NCI-H1694 (cell line): ENCODE measurements around the gene MAP4K5.
"Not testable (repeated sequence)": the region's sequence is repeated elsewhere in the genome, so short reads cannot be mapped to it uniquely, and the experiment has no call there.

Experiments
- DNase-seq: peaks from one replicate; lab custom pipeline; 2025; lab: John Stamatoyannopoulos, UW

MAP4K5 gene

DNA sequence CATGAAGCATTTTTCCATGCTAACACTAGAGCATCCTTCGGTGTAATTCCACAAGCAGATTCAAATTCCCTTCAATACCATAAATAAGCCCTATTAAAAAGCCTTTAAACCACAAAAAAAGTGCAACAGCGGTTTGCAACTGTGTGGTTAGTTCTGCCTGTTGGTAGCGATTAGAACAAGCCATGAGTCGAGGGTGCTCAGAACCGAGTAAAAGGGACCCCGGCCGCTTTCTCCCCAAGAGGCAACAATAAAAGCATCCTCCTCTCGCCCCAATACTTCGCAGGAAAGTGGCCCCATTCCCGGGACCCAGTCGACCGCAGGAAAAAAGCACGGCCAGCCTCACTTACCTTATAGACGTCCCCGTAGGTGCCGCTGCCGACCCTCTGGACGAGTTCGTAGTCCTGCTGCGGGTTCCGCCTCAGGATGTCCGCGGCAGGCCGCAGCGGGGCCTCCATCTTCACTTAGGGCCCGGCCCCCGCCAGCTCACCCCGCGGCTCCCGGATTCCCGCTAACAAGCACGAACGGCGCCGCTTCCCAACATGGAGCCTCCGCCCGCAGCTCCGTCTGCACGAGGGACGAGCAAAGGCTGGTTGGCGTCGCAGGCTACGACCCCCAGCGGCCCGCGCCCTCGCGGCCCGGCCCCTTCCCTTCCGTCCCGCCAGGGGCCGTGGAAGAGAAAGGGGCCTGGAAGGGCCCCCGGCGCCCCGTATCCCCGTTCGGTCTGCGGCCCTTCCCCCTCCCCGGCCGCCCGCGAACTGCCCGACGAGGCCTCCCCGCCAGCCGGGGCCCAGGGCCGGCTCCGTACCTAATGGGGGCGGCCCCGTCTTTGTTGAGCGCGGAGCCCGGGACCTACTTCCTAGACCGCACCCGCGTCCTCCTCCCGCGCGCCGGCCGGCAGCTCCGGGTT lies 521 bp downstream of the MAP4K5 start:
- no peak for DNase-seq

DNA sequence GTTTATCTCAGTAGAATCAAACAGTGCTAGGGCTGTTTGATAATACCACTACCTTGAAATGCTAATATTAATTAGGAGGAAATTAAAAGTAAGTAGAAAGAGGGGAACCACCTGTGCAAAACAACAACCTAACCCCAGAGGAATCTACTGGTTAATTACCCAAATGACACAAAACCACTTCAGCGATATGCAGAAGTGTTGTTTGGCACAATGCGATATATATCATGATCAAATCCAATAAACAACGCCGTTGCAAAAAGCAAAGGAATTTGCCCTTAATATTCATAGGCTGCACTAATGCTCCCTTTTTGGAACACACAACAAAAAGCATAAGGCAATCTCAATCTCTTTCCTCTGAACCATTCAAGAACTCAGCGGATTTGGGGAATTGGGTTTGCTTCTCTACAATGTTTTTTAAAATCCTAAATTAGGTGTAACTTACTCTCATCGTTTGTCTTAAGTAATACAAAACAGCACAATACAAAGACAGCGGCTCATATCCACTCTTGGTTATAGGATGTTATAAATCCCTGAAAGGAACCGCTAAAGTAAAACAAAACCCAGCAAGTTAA lies 1.5 kb downstream of the MAP4K5 start:
- DNase-seq: no peak

DNA sequence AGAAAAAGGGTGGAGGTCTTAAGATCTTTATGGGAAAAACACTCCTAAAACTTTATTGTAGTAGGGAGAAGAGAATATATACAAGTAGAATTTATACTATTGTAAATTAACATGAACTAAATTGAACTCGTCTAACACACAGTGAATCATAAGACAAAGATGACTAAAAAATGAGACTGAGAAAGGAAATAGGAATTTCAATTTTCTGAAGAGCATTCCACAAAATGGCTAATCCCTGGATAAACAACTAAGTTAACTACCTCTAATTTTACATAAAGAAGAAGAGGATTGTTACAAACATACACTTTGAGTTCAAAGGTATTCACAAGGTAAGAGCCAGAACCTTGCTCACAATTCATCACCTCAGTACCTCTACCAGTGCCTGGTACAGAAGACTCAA lies 2.0 kb downstream of the MAP4K5 start:
- no peak for DNase-seq

DNA sequence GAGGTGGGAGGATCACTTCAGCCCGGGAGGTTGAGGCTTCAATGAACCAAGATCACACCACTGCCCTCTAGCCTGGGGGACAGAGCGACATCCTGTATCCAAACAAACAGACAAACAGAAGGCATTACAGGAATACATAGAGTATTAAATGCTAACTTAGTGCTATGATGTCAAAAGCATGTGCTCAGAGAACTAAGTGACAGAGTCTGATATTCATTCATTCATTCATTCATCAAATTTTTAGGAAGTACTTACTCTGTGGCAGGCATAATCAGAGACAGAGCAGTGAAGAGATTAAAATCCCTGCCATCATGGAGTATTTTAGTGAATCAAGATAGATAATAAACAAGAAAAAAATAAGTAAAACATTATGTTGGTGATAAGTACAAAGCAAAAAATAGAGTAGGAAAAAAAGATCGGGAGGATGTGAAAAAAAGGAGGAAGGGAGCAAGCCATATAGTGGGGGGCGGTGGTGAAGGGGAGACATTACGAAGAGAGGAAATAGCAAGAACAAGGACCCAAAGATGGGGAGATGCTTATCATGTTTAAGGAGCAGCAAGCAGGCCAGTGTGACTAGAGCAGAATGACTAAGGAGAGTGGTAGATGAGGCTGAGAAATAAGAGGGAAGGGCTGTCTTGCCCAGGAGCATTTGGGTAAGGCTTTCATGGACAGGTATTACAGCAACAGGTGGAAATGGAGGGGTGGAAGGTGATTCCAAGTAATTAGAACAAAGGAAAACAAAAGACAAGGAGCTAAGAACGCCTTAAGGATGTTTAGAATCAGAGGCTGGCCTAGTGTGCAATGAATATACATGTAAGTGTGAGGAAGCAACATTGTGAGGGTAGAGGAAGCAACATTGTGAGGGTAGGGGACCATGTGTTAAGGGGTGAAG lies 2.8 kb downstream of the MAP4K5 start:
- no peak for DNase-seq

DNA sequence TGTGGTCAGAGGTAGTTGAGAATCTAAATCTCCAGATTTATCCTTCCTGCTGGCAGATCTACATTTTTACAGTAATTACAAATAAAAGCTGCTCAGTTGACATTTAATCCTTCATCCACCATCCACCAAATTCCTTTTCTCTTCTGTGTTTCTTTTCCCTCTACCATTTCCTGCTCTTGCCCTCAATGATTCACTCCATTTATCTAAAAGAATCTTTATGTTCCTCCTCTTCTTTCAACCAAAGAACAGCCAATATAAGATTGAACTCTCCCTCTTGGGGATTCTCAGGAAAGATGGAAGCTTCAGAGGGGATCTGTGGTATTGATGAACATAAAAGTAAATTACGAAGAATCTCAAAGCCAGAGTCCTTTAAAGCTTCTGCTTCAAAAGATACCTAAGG lies 4.4 kb downstream of the MAP4K5 start:
- DNase-seq: no peak

DNA sequence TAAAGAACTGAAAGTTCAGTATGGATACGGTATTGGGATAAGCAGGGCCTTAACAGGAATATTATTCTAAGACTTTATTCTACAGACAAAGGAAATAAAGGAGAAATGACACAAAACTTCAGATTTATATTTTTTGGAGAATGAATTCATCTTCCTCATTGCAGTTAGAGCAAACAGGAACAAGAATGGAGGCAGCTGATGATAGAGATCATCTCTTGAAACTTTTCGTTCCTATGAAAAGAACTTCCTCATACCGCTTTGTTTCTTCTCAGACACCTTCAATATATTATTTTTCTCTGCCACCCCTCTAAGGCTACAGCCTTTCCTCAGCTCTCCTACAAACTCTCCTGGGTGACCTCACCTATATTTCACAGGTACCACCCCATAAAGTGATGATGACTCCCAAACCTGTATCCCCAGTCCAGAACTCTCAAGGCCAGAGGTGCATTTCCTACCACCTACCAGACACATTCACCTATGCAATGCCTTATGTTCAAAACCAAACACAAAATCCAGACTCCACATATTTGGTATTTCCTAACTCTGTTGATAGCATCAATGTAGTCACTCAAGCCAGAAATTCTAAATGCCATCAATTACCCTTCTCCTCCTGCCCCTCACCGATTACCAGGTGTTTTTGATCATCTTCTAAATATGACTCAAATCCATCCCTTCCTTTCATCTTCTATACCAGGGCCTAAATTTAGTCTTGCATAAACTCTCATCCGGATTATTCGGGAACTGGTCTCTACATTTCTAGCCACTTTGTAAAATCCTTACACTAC lies 7.4 kb downstream of the MAP4K5 start:
- DNase-seq: no peak

DNA sequence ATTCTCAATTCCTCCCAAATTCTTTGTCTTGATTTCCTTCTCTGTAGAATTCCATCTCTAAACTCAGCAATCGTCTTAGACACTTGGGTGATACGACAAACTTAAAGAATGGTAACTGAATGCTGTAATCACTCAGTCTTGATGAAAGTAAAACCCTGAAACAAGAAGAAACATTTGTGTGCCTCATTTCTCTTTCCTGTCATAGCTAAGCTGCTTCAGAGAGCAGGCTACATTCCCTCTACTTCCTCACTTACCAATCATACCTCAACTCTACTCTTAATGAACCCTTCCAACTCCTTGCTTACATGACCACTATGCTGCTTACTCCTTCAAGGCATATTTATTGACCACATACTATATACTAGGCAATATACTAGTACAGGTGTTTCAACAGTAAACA lies 8.3 kb downstream of the MAP4K5 start:
- no peak for DNase-seq

DNA sequence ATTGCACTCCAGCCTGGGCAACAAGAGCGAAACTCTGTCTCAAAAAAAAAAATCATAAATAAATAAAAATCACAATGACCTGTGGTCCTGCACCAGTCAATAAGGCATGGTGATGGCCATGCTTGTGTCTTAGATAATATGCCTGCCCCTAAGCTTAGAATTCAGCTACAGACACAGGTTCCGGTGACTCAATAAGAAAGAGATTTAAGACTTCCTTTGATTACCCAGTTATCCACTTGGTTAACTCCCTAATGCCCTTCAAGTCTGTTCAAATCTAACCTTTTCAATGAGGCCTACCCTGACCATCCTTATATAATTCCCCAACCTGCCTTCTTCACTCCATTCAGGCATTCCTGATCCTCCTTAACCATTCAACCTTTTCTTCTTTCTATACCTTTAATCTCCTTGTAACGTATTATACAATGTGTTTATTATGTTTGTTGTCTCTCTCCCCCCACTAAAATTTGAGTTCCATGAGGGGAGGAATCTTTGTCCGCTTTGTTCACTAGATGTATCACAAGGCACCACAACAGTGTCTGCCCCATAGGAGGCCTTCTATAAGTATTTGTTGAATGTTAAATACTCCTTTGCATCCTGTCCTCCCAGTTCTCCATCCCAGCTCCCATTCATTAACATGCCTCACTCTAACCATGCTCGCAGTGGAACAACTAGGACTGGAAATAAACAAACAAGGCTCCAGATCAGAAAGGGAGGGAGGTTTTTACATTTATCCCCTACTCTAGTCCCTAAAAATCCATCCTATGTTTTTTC lies 8.9 kb downstream of the MAP4K5 start:
- no peak for DNase-seq

DNA sequence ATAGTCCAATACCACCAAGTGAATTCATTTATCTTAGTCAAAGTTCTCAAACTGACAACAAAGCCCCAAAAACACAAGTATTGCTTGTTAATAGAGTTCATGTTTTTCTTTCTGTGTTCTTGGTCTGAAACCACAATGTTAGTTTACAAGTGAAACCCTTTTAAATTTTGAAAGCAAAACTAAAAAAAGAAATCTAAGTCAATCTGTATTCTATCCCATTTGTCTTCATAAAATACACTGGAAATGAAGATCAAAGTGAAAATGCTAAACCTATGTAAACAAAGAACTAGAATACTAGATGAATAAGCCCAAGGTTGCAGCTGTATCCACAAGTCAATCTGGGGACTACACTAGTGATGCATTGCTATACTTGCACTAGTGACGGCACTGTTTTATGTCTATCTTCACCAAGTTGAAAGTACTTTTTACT lies 10.4 kb downstream of the MAP4K5 start:
- no peak for DNase-seq

DNA sequence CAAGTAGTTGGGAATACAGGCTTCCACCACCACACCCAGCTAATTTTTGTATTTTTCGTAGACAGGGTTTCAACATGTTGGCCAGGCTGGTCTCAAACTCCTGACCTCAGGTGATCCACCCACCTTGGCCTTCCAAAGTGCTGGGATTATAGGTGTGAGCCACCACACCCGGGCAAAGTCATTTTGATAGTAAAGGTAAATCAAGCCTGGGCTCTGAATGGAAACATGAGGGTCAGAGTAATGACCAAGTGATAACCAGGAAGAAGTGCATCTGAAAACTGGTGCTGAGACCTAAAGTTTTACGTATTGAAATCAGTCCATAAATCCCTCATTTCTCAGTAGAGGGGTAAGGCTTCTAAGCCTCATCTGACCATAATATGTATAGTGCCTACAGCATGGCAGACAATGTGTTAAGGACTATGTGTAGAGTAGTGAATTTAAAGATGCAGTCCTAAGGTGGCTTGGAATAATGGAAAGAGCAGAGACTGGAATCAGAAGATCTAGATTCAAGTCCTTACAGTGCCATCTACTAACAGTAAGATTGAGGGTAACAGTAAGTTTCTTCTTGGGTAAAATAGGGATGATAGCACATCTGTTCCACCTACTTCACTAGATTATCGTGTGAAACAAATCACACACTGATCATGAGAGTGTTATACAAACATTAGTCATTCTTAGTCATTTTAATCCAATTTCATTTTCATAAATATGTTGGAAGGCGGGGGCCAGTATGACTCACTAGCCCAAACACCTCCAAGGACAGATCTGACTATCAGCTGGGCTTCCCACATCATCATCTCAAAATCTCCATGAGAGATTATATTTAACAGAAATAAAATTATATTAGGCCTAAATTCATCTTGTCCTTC lies 11.2 kb downstream of the MAP4K5 start:
- DNase-seq: no peak

DNA sequence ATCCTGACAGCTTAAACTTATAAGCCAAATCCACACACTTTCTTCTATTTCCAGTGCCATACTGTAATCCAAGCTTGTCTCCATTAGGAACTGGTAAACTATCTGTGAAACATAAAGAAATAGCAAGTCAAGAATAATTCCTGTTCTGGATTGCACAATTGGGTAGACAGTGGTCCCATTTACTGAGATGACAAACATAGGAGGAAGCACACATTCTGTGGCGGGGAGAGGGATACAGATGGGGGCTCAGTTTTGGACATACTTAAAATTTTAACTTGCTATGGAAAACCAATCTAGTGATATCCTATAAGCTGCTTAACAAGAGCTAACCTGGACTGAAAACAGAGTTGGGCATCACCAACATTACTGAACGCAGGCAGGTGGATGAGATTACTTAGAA lies 16.3 kb downstream of the MAP4K5 start:
- no peak for DNase-seq

DNA sequence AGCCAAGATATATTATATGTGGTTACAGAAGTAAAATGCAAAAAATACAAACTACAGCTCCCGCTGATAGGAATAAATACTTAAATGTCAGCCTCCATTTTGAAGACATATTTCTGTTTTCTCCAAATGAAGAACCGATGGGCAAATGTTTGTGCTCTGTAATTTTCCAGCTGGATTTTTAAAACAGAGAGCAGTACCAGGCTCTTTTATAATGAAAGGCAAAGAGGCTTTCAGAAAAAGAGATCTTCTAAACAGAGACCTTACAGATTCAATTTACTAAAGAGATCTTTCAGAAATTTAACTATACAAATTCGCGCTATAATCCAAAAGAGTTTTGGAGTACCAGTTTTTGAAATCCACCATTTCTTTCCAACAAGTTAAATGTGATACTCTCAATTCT lies 19.9 kb downstream of the MAP4K5 start:
- DNase-seq: no peak

DNA sequence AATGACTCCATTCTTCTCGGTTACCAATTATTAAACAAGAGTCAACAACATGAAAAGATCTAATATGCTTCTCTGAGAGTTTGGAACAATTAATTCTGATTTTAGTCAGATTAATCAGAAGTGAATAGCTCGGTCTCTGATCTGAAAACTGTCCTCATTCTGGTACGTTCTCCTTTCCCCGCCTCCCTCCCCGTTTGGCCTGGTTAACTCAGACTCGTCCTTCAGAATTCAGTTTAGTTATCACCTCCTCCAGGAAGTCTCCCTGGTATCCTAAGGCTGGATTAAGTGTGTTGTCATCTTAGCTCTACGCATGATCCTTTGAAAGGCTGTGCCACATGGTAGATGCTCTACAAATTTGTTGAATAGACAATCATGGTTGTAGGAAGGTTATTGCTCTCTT lies 22.2 kb downstream of the MAP4K5 start:
- no peak for DNase-seq

DNA sequence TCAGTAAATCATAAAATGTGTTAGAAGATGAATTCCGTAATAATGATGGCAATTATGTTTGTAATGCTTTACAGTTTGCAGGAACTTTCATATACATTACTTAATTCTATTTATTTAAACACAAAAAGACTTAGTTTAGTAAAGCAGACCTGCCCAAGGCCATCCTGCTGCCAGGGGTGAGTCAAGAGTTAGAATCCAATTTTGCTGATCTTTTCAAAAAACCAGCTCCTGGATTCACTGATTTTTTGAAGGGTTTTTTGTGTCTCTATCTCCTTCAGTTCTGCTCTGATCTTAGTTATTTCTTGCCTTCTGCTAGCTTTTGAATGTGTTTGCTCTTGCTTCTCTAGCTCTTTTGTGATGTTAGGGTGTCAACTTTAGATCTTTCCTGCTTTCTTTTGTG lies 25.3 kb downstream of the MAP4K5 start:
- not testable (repeated sequence) for DNase-seq

DNA sequence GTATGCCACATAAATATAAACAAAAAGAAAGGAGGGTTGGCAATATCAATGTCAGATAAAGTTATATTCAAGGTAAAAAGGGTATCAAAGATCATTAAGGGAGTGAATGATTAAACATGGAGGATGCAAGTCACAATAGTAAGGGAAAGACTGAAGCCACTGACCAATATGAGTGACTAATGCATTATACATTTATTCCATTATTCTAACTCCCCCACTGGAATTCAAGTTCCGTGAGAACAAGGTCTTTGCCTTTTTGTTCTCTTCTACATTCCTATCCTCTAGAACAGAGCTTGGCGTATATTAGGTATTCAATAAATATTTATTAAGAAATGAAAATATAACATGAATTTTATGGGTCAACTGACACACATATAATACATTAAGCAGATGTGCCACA lies 30.7 kb downstream of the MAP4K5 start:
- no peak for DNase-seq

DNA sequence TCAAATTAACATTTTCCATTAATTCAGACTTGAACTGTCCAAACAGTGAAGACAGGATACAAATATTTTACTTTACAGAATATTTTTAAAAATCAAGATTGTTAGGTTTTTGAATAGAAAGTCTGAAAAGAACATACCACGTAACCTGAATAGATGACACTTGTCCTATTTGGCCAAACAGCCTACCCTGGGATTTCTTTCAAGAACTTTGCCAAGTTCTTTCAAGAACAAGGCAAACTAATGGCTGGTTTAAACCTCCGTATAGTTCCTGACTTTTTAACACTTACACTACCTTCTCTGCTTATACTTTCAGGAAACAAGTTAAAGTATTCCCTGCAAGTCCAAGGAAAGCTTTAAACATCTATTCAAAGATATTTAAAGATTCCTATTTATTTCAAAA lies 35.0 kb downstream of the MAP4K5 start:
- DNase-seq: no peak

DNA sequence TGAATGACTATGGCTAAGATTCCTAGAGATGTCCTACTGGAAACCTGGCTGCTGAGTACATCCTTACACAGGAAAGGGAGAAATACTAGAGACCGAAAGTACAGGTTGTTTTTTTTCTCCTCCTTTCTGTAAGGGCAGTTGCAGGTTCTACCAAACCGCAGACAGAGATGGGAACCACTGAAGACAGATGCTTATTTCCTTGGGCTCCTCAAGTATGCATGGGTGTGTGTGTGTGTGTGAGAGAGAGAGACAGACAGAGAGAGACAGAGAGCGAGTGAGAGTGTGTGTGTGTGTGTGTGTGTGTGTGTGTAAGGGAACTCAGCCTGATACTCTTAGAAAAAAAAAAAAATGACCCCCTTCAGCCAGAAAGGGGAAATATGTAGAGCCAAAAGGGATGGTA lies 42.5 kb downstream of the MAP4K5 start:
- no peak for DNase-seq

DNA sequence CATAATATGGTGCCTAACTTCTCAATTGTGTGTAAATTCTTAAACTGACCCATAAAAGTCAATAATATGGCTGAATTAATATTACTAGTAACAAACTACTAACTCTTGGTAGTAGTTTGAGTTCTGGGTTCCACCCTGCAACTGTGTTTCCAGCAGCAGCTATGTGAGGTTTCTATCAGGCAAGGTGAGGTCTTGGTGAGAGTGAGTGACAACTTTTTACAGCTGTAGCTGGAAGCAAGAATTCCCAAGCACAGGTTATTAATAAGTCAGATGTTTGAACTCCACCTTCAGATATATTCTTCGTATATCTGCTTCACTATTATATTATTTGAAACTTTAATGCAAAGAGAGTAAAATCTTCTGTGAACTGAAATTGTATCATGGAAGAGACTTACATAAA lies 43.8 kb downstream of the MAP4K5 start:
- DNase-seq: no peak

DNA sequence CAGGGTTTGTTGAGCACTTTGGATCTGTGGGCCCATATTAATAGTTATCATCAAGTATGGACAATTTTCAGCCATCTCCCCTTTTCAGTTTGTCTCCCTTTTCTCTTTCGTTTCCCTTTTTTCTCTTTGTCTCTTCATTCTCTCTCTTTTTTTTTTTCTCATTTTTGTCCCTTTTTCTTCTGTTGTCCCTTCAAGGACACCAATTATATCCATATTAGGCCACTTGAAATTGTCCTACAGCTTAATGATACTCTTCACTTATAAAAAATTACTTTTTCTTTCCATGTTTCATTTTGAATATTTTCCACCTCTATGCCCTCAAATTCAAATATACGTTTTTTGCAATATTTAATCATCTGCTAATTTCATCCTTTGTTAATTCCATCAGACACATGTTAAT lies 53.3 kb downstream of the MAP4K5 start:
- DNase-seq: no peak

DNA sequence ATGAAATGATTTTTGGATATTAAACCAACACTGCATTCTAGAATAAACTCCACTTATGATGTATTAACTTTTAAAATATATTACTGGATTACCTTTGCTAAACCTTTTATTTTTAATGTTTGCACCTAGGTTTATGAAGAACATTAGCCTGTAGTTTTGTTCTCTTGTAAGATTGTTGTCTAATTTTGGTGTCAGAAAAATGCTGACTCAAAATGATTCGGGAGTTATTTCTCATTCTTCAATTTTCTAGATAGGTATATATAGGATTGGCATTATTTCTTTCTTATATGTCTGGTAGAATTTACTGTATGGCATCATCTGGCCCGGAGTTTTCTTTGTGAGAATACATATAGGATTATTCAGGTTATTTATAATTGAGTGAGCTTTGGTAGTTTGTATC lies 54.6 kb downstream of the MAP4K5 start:
- DNase-seq: no peak
